Kidney capillary endothelial cell (primary cell): ENCODE results near the gene BSND.
A peak's percentile ranks its signal among the peaks of the same experiment; 100 is the strongest.
"Not testable (repeated sequence)": the region's sequence is repeated elsewhere in the genome, so short reads cannot be mapped to it uniquely, and the experiment has no call there.

Experiments used
- DNase-seq: peaks from one replicate; pipeline ENCODE4 v3.0.0-alpha.2; 2018; ENCODE audit warnings: low spot score

BSND gene

GRCh38 chr1:54998677-54999076 lies at the start of gene BSND:
Gene BSND, plus strand, starts transcription at chr1:54998933. Its CDS starts 254 bp downstream, at chr1:54999187.
- no peak for DNase-seq

- no peak for DNase-seq
Measured at GRCh38 chr1:54949053-54949452, 49.7 kb upstream of the BSND start.

- DNase-seq, result no peak
Measured at GRCh38 chr1:54950006-54950368, 48.7 kb upstream of the BSND start.

- DNase-seq, result peak; percentile 72
Measured at GRCh38 chr1:54950369-54951163, 48.2 kb upstream of the BSND start.

GRCh38 chr1:54951810-54952226 lies 46.9 kb upstream of the BSND start:
- DNase-seq, result no peak

- no peak for DNase-seq
Measured at GRCh38 chr1:54952950-54953718, 45.6 kb upstream of the BSND start.

- no peak for DNase-seq
Measured at GRCh38 chr1:54953846-54954245, 44.9 kb upstream of the BSND start.

GRCh38 chr1:54955359-54955758 lies 43.4 kb upstream of the BSND start:
- DNase-seq, result peak; percentile 83

GRCh38 chr1:54956726-54957125 lies 42.0 kb upstream of the BSND start:
- DNase-seq, result no peak

- DNase-seq, result no peak
Measured at GRCh38 chr1:54959241-54959640, 39.5 kb upstream of the BSND start.

- DNase-seq, result no peak
Measured at GRCh38 chr1:54962612-54963395, 35.9 kb upstream of the BSND start.

- DNase-seq, result not testable (repeated sequence)
Measured at GRCh38 chr1:54963829-54964228, 34.9 kb upstream of the BSND start.

GRCh38 chr1:54965624-54966340 lies 33.0 kb upstream of the BSND start:
- DNase-seq, result peak; percentile 80

GRCh38 chr1:54967372-54967771 lies 31.4 kb upstream of the BSND start:
- DNase-seq, result peak; percentile 56

- no peak for DNase-seq
Measured at GRCh38 chr1:54968551-54968950, 30.2 kb upstream of the BSND start.

- DNase-seq, result no peak
Measured at GRCh38 chr1:54969879-54970278, 28.9 kb upstream of the BSND start.

- DNase-seq, result no peak
Measured at GRCh38 chr1:54970901-54971300, 27.8 kb upstream of the BSND start.

- DNase-seq, result peak; percentile 38
Measured at GRCh38 chr1:54971317-54971791, 27.4 kb upstream of the BSND start.

- DNase-seq, result no peak
Measured at GRCh38 chr1:54972436-54972835, 26.3 kb upstream of the BSND start.

- no peak for DNase-seq
Measured at GRCh38 chr1:54973205-54973921, 25.4 kb upstream of the BSND start.
